ENCODE data around the gene BCL2L1.
"Not testable (repeated sequence)": the region's sequence is repeated elsewhere in the genome, so short reads cannot be mapped to it uniquely, and the experiment has no call there.

Gene BCL2L1

GRCh38 chr20:31638317-31638716 is 84.4 kb downstream of the BCL2L1 start:
- H3K4me3 ChIP-seq (ENCODE audit: low read length), result no peak overlapping the region
- TF ChIP-seq CTCF (conservative IDR thresholded peaks at IDR 0.05; ENCODE audit: low read length), result no peak
- no peak for DNase-seq (ENCODE audit: low read depth)

GRCh38 chr20:31637660-31638059 is 85.0 kb downstream of the BCL2L1 start, which contains the start of gene COX4I2:
Gene COX4I2 (plus strand): TSS chr20:31637912. CDS start chr20:31639018, 1,106 bp downstream.
- DNase-seq (ENCODE audit: low read depth), result no peak
- no peak for TF ChIP-seq CTCF (conservative IDR thresholded peaks at IDR 0.05; ENCODE audit: low read length)
- no peak within 1 kb of the TSS for H3K4me3 ChIP-seq (ENCODE audit: low read length)

- DNase-seq (ENCODE audit: low read depth), result no peak
- H3K4me3 ChIP-seq (ENCODE audit: low read length), result no peak overlapping the region
- no peak for TF ChIP-seq CTCF (conservative IDR thresholded peaks at IDR 0.05; ENCODE audit: low read length)
Observed at GRCh38 chr20:31633339-31633914, 89.2 kb downstream of the BCL2L1 start.

- no peak for TF ChIP-seq CTCF (conservative IDR thresholded peaks at IDR 0.05; ENCODE audit: low read length)
- DNase-seq (ENCODE audit: low read depth), result no peak
- no peak overlapping the region for H3K4me3 ChIP-seq (ENCODE audit: low read length)
Observed at GRCh38 chr20:31632548-31633338, 89.9 kb downstream of the BCL2L1 start.

- no peak overlapping the region for H3K4me3 ChIP-seq (ENCODE audit: low read length)
- no peak for TF ChIP-seq CTCF (conservative IDR thresholded peaks at IDR 0.05; ENCODE audit: low read length)
- DNase-seq (ENCODE audit: low read depth), result no peak
Observed at GRCh38 chr20:31630187-31630790, 92.4 kb downstream of the BCL2L1 start.

- H3K4me3 ChIP-seq (ENCODE audit: low read length); DNase-seq (ENCODE audit: low read depth): not testable (repeated sequence)
Observed at GRCh38 chr20:31628057-31628456, 94.6 kb downstream of the BCL2L1 start.

GRCh38 chr20:31626534-31626933 is 96.1 kb downstream of the BCL2L1 start:
- not testable (repeated sequence) for DNase-seq (ENCODE audit: low read depth); H3K4me3 ChIP-seq (ENCODE audit: low read length)

GRCh38 chr20:31623123-31623505 is 99.6 kb downstream of the BCL2L1 start:
- not testable (repeated sequence) for H3K4me3 ChIP-seq (ENCODE audit: low read length); DNase-seq (ENCODE audit: low read depth)

All from AG10803 (cell line).